ENCODE measurements around the gene ACCSL. TPM values are rescaled to one million over a fixed set of nuclear protein-coding genes. Genes with fewer than 3 reads are reported as not detected.
A peak's percentile ranks its signal among the peaks of the same experiment; 100 is the strongest.

ACCSL gene
- total and polyA plus RNA-seq, 12 donors = 0.06 TPM; not detected in 11

- intact Hi-C loops (cut with DNase I) = no loop called here
- peaks cover 0 to 53% of the 10 kb centered on the region in 2 donors for H3K36me3 ChIP-seq (replicated peaks in 1 of 2)
Measured at GRCh38 chr11:44078794-44079193, 31.0 kb downstream of the ACCSL start.

GRCh38 chr11:44079376-44079775 is 31.6 kb downstream of the ACCSL start:
- WGBS, 4 donors = 90 to 100% (median 95%) methylated on average over 5 to 6 of the region's 6 CpGs
- no peak overlapping the region for H3K4me3 ChIP-seq
- no peaks in the 10 kb centered on the region for H3K4me1 ChIP-seq (replicated peaks in 1 of 2)
- H3K27me3 ChIP-seq = no peaks in the 10 kb centered on the region
- H3K27ac ChIP-seq = no peak overlapping the region
- intact Hi-C loops (cut with DNase I) = no loop called here
- no peaks in the 10 kb centered on the region for H3K9me3 ChIP-seq (replicated peaks in 1 of 3)
- peaks cover 0 to 53% of the 10 kb centered on the region in 2 donors for H3K36me3 ChIP-seq (replicated peaks in 1 of 2)
- DNase-seq = no peak
- TF ChIP-seq POLR2A (IDR thresholded peaks at IDR 0.05) (no peak), CTCF (IDR thresholded peaks at IDR 0.05) (no peak)

More at GRCh38 chr11:44078794-44079193, 31.0 kb downstream of the ACCSL start:
- no peaks in the 10 kb centered on the region for H3K9me3 ChIP-seq (replicated peaks in 1 of 3)
- no peak overlapping the region for H3K27ac ChIP-seq
- no peaks in the 10 kb centered on the region for H3K4me1 ChIP-seq (replicated peaks in 1 of 2)
- no peak overlapping the region for H3K4me3 ChIP-seq
- no peak for TF ChIP-seq CTCF (IDR thresholded peaks at IDR 0.05)
- WGBS, 4 donors = 93 to 97% (median 96%) methylated on average over 5 of the region's 5 CpGs
- no peak for DNase-seq
- no peaks in the 10 kb centered on the region for H3K27me3 ChIP-seq

GRCh38 chr11:44080951-44081350 is 33.2 kb downstream of the ACCSL start:
- Histone ChIP-seq H3K27me3 (no peaks in the 10 kb centered on the region), H3K4me1 (replicated peaks in 1 of 2) (no peaks in the 10 kb centered on the region), H3K36me3 (replicated peaks in 1 of 2) (peaks cover 0 to 41% of the 10 kb centered on the region in 2 donors), H3K27ac (no peak overlapping the region), H3K9me3 (replicated peaks in 1 of 3) (no peaks in the 10 kb centered on the region), H3K4me3 (no peak overlapping the region)
- peak in 1 of 7 donors; percentile 8 for DNase-seq
- WGBS, 4 donors = 86 to 96% (median 93%) methylated on average over 5 to 9 of the region's 9 CpGs
- intact Hi-C loops (cut with DNase I) = no loop called here
- TF ChIP-seq POLR2A (IDR thresholded peaks at IDR 0.05) (no peak), CTCF (IDR thresholded peaks at IDR 0.05) (no peak)

- H3K4me1 ChIP-seq (replicated peaks in 1 of 2) = no peaks in the 10 kb centered on the region
- intact Hi-C loops (cut with DNase I) = no loop called here
- H3K4me3 ChIP-seq = no peak overlapping the region
- H3K27me3 ChIP-seq = no peaks in the 10 kb centered on the region
- WGBS, 4 donors = 92 to 95% (median 93%) methylated on average over 4 of the region's 4 CpGs
- TF ChIP-seq CTCF (IDR thresholded peaks at IDR 0.05) = no peak
- no peak for TF ChIP-seq POLR2A (IDR thresholded peaks at IDR 0.05)
- H3K9me3 ChIP-seq (replicated peaks in 1 of 3) = no peaks in the 10 kb centered on the region
- H3K36me3 ChIP-seq (replicated peaks in 1 of 2) = peaks cover 0 to 26% of the 10 kb centered on the region in 2 donors
- DNase-seq = no peak
- no peak overlapping the region for H3K27ac ChIP-seq
Measured at GRCh38 chr11:44082645-44083044, 34.9 kb downstream of the ACCSL start.

Measured in adrenal gland (tissue), 12 donors.